ENCODE data around the gene MYORG.

The MYORG gene

DNA sequence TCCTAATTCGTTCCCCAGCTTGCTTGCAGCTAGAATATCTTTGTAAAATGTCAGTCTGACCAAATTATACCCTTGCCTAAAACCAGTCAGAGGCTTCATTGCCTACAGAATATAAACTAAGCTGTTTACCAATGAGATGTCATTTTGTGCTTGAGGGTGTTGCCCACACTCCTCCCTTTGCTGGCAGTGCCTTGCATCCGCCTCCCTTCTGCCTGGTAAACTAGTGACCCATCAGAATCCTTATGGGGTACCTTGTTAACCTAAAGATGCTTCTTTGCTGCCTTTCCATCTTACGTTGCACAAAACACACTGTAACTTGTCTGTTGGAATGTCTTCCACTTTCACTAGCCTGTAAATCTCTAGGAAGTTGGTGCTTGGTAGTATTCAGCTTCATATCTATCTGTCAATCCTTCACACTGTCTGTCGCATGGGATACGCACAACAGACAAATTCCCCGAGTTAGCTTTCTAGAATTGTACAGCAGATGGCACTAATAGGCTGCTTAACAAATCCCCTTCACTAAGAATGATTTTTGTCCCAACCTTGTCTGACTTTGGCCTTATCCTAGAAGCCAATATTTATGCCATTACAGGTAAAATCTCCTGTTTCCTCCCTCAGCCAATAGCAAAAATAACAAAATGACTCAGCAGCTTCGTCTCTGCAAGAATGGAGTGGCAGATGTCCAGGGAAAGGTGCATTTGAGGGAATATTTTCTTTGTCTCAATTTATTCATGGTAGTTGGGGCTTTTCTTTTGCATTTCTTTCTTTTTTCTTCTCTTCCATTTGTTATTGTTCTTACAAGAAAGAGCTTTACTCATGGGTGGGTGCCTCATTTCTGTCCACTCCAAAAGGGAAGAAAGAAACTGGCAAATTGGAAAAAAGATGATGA is 44.4 kb downstream of the MYORG start:
- peak in 1 of 2 donors; percentile 51 for DNase-seq

- DNase-seq, result no peak
These were observed 45.5 kb downstream of the MYORG start for GRCh38 chr9:34331196-34331595.

DNA sequence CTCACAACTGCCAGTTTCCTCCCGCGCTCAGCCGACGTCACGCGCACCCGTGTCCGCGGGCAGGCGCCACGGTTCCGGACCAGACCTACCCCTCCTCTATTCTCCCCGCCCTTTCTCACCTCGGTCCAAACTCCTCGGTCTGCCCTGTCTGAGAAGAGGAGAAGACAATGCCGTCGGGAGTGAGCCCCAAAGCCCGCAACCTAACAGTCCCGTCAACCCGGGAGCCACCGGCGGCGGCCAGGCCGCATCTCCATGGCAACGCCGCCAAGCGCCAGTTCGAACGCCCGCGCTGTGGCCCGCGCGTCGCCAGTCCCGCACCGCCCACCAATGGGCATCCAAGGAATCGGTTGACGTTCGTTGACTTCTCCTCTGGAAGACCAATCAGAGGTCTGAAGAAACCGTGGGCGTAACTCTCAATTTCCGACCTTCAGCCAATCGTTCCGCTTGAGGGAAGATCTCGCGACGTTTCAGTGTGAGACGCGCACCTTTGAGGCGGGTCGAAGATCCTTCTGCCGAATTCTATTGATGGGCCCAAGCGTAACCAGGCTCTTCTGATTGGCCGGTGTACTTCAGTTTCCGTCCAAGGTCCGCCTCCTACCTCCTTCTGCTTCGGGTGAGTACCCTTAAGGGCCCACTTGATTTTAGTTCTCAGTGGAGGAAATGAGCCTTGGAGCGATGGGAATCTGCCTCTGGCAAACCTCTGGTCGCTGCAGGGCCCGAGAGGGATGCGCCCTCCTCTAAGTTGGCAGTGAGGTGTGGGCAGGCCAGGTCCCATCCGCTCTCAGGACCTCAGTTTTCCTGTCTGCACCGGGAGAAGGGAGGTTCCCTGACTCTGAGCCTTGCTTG is 47.5 kb downstream of the MYORG start, which contains the start of the genes KIF24 and NUDT2:
KIF24 (minus strand) TSS at position 282 of the 846 bp plus-strand sequence. CDS start 17,922 bp downstream, outside the sequence.
NUDT2 (plus strand) TSS at position 583 of the 846 bp plus-strand sequence. CDS start 9,471 bp downstream, outside the sequence.
- DNase-seq, result peak; percentile 99

DNA sequence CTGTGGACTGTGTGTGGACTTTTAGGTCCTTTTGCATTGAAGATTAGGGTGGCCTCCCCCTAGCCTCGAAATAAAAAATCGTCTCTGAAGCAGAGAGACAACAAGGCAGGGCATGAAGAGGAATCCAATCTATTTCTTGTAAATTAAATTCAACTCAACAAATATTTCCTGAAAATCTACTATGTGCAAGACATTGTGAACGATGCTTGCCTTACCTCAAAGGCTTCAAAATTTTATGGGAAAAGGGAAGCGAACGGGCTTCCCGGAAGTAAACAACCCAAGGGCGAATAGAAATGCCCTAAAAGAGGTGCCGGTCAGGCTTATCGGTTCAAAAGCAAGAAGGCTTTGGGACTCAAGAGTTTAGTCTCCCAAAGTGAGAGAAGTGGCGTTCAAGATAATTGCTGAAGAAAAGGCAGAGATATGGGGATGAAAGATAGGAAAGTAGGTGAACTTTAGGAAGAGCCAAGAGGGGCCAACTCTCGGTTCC is 48.2 kb downstream of the MYORG start:
- no peak for DNase-seq

DNA sequence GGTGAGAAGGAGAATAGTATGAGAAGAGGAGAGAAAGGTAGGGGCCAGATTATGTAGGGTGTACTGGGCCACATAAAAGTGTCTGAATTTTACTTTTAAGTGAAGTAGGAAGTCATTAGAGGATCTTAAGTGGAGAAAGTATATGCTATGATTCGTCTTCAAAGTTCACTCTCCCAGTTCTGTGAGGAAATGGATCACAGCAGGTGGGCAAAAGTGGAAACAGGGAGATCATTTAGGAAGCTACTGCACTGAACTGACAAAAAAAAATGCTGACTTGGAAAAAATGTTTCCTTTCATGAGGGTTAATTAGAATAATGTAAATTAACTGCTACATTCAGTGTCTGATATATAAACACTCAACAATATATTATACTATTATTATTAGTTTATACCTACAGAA is 50.0 kb downstream of the MYORG start:
- DNase-seq, result no peak

DNA sequence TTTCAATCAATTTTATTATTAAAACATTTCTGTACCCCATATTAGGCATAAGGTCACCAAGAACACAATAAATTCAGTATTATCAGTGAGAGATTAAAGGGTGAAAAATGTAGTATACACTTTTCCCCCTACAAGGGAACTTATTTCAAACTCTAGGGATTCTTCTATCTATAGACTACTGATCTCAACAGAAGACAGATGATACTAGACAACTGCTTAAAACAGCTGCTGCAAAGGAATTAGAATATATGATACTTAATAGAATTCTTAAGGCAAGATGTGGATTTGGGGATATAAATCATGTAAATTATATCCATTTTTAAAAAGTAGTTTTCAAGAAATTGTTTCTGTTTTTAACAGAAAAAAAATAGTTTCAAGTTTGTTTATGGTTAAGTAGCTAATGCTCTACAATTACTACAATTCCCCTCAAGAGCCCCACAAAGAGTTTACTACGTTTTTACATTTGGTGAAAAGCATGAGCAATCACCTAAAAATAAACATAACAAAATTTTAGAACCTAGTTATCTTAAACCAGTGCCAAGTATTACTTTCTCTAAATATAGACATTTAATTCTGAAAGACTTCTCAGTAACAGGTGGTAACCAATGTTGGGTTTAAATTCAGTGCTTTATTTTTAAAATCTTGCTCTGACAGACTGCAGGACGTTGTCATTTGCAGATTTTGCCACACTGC is 53.7 kb downstream of the MYORG start:
- no peak for DNase-seq

DNA sequence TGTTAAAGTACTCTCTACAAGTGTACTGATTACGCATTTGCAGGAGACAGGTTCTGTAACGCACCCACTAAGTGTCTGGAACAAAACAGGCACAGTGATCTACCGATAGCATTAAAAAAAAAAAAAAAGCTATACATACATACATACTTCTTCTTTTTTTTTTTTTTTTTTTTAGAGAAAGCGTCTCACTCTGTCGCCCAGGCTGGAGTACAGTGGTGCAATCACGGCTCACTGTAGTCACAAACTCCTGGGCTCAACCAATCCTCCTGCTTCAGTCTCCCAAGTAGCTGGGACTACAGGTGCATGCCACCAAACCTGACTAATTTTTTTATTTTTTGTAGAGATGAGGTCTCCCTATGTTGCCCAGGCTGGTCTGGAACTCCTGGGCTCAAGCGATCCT is 55.2 kb downstream of the MYORG start:
- DNase-seq, result no peak

DNA sequence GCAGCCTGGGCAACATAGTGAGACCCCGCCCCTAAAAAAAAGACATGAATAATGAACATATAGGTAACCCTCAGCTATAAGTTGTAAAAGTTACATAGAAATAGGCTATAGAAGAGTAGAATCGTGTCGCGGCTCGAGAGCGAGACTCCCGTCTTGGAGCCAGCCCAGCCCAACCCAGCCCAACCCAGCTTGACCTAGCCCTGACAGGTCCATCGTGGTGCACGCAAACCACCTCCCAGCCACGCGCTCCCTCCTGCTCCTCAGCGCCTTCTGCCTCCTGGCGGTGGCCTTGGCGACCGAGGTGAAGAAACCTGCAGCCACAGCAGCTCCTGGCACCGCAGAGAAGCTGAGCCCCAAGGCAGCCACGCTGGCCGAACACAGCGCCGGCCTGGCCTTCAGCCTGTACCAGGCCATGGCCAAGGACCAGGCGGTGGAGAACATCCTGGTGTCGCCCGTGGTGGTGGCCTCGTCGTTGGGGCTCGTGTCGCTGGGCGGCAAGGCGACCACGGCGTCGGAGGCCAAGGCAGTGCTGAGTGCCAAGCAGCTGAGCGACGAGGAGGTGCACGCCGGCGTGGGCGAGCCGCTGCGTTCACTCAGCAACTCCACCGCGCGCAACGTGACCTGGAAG is 58.4 kb downstream of the MYORG start:
- DNase-seq, result no peak

DNA sequence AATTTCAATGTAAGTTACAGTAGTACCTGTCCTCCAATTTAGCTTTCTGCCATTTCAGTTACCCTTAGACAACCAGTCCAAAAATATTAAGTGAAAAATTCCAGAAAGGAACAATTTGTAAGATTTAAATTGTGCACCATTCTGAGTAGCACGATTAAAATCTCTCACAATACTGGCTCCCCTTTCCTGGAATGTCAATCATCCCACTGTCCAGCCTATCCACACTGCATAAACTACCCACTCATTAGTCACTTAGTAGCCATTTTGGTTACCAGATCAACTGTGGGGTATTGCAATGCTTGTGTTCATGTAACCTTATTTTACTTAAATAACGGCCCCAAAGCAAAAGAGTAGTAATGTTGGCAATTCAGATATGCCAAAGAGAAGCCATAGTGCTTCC is 59.3 kb downstream of the MYORG start:
- no peak for DNase-seq

Data from CD4-positive, alpha-beta T cell treated with Interleukin-4 for 1 hour (primary cell).